Ovary (tissue), 3 donors: ENCODE data around the gene GRM5.
"Not testable (repeated sequence)": the region's sequence is repeated elsewhere in the genome, so short reads cannot be mapped to it uniquely, and the experiment has no call there.

Experiments used
- EP300 ChIP-seq: sonication (generic); formaldehyde crosslinking; IDR thresholded peaks from one replicate; pipeline ENCODE4 v1.6.1; 2017; ENCODE audit warnings: antibody characterized with exemption
- POLR2A ChIP-seq: fragments of 450-650 bp; IDR thresholded peaks from one replicate; pipeline ENCODE4 v1.6.1; 2017; ENCODE audit warnings: antibody characterized with exemption, mild to moderate bottlenecking, moderate library complexity
- TF ChIP-seq, protein P1 (sequence below), 3 donors: fragments of 450-650 bp in 2 of 3; fragments of 200-600 bp in 1 of 3; IDR thresholded peaks; one replicate each; pipeline versions ENCODE4 v1.5.1 to v1.8.0; 2016 to 2022; ENCODE audit warnings: antibody characterized with exemption in 3 of 3, mild to moderate bottlenecking in 1 of 3
- donor health status: DM: no; HTN: no; CAD: no.

DNA sequence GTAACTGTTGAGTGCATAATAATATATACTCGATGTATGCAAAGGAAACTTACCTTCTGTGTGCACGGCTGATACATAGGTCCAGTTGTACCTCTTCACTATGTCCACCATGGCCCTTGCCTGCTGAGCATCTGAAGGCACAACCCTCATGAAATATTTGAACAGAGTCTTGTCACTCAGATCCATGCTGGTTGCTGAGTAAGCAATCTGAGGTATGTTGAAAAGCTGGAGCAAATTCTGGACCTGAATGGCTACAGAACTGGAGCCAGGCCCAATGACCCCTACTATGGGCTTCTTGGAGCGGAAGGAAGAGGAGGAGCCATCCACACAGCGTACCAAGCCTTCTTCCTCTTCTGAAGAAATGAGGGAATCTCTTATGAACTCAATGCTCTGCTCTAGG, 18.6 kb downstream of the GRM5 start:
- TF ChIP-seq, protein P1, sequence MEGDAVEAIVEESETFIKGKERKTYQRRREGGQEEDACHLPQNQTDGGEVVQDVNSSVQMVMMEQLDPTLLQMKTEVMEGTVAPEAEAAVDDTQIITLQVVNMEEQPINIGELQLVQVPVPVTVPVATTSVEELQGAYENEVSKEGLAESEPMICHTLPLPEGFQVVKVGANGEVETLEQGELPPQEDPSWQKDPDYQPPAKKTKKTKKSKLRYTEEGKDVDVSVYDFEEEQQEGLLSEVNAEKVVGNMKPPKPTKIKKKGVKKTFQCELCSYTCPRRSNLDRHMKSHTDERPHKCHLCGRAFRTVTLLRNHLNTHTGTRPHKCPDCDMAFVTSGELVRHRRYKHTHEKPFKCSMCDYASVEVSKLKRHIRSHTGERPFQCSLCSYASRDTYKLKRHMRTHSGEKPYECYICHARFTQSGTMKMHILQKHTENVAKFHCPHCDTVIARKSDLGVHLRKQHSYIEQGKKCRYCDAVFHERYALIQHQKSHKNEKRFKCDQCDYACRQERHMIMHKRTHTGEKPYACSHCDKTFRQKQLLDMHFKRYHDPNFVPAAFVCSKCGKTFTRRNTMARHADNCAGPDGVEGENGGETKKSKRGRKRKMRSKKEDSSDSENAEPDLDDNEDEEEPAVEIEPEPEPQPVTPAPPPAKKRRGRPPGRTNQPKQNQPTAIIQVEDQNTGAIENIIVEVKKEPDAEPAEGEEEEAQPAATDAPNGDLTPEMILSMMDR (IDR thresholded peaks at IDR 0.05): not testable (repeated sequence)
- not testable (repeated sequence) for TF ChIP-seq POLR2A, EP300
